Gastrocnemius medialis (tissue), 4 donors: ENCODE measurements around the gene CSE1L.

Experiments
- CTCF ChIP-seq, 5 experiments: fragments of 450-650 bp in 3 of 5; fragments of 200-600 bp in 2 of 5; sonication (generic) in 2 of 5; IDR thresholded peaks in 4 of 5; conservative IDR thresholded peaks in 1 of 5; 1 replicate in 4 of 5; 2 replicates in 1 of 5; pipeline ENCODE4 v1.5.1; 2016 to 2019; ENCODE audit warnings: antibody characterized with exemption in 5 of 5, mild to moderate bottlenecking in 3 of 5, moderate library complexity in 3 of 5
- POLR2A ChIP-seq, 2 donors: fragments of 450-650 bp; IDR thresholded peaks; one replicate each; pipeline ENCODE4 v1.6.1; 2017; ENCODE audit warnings: antibody characterized with exemption in 2 of 2, mild to moderate bottlenecking in 2 of 2, moderate library complexity in 2 of 2

GRCh38 chr20:49104365-49104648, 58.2 kb downstream of the CSE1L start:
- TF ChIP-seq CTCF (IDR thresholded peaks at IDR 0.05 in 4 of 5, conservative IDR thresholded peaks at IDR 0.05 in 1 of 5) (no peak), POLR2A (IDR thresholded peaks at IDR 0.05) (no peak)
